ENCODE results near the gene AGPAT3. TPM values are rescaled to one million over a fixed set of nuclear protein-coding genes. Genes with fewer than 3 reads are reported as not detected.
A peak's percentile ranks its signal among the peaks of the same experiment; 100 is the strongest.

The AGPAT3 gene
- total RNA-seq, 1 experiment from 2014 or later = 23.3 TPM

GRCh38 chr21:43954896-43955295 is 89.9 kb downstream of the AGPAT3 start:
- no peak for DNase-seq (ENCODE audit: low read depth)

GRCh38 chr21:43956019-43956669 is 91.1 kb downstream of the AGPAT3 start:
- no peak for DNase-seq (ENCODE audit: low read depth)

- no peak for DNase-seq (ENCODE audit: low read depth)
Measured at GRCh38 chr21:43956670-43957035, 91.6 kb downstream of the AGPAT3 start.

GRCh38 chr21:43957128-43957571 is 92.1 kb downstream of the AGPAT3 start:
- no peak for DNase-seq (ENCODE audit: low read depth)

- no peak for DNase-seq (ENCODE audit: low read depth)
Measured at GRCh38 chr21:43957611-43958362, 92.8 kb downstream of the AGPAT3 start.

GRCh38 chr21:43958364-43959158 is 93.5 kb downstream of the AGPAT3 start:
- no peak for DNase-seq (ENCODE audit: low read depth)

- no peak for DNase-seq (ENCODE audit: low read depth)
Measured at GRCh38 chr21:43959231-43960116, 94.5 kb downstream of the AGPAT3 start.

GRCh38 chr21:43961382-43961909 is 96.4 kb downstream of the AGPAT3 start:
- DNase-seq (ENCODE audit: low read depth) = no peak

GRCh38 chr21:43965911-43966585 is 101.0 kb downstream of the AGPAT3 start:
- DNase-seq (ENCODE audit: low read depth) = no peak

GRCh38 chr21:43966946-43967512 is 102.0 kb downstream of the AGPAT3 start:
- DNase-seq (ENCODE audit: low read depth) = no peak

- DNase-seq (ENCODE audit: low read depth) = no peak
Measured at GRCh38 chr21:43967981-43968380, 103.0 kb downstream of the AGPAT3 start.

GRCh38 chr21:43968410-43969114 is 103.5 kb downstream of the AGPAT3 start:
- no peak for DNase-seq (ENCODE audit: low read depth)

- no peak for DNase-seq (ENCODE audit: low read depth)
Measured at GRCh38 chr21:43969115-43969444, 104.1 kb downstream of the AGPAT3 start.

GRCh38 chr21:43970551-43970950 is 105.5 kb downstream of the AGPAT3 start:
- no peak for DNase-seq (ENCODE audit: low read depth)

GRCh38 chr21:43971201-43971991 is 106.4 kb downstream of the AGPAT3 start:
- no peak for DNase-seq (ENCODE audit: low read depth)

- no peak for DNase-seq (ENCODE audit: low read depth)
Measured at GRCh38 chr21:43971992-43972255, 106.9 kb downstream of the AGPAT3 start.

- DNase-seq (ENCODE audit: low read depth) = peak; percentile 11
Measured at GRCh38 chr21:43972850-43973633, 108.0 kb downstream of the AGPAT3 start.

- DNase-seq (ENCODE audit: low read depth) = no peak
Measured at GRCh38 chr21:43973634-43973955, 108.6 kb downstream of the AGPAT3 start.

Data from RPMI7951 (cell line).